ENCODE data around the gene BTBD18. TPM values are rescaled to one million over a fixed set of nuclear protein-coding genes. Genes with fewer than 3 reads are reported as not detected.

The BTBD18 gene
- total and polyA plus RNA-seq, 7 donors, result 0.03 TPM; not detected in 6

- no peak for TF ChIP-seq CTCF (IDR thresholded peaks at IDR 0.05)
- DNase-seq (peak; percentile 80 to 91), ATAC-seq (peak; percentile 99 to 100 (median 100))
- Histone ChIP-seq H3K4me3 (peak within 1 kb of the TSS; percentile 83), H3K4me1 (peaks cover 30% of the 10 kb centered on the region), H3K27ac (peak within 1 kb of the TSS; percentile 93), H3K36me3 (ENCODE audit: insufficient read depth in 1 of 2, low read depth in 1 of 2) (no peaks in the 10 kb centered on the region), H3K27me3 (ENCODE audit: insufficient read depth in 3 of 3, low read length in 2 of 3) (no peaks in the 10 kb centered on the region), H3K9me3 (no peaks in the 10 kb centered on the region)
- intact Hi-C loops (cut with DNase I), result loop anchor here (1.0 to 5.0 kb wide), 3 partner anchors 17 to 41 kb away; no protein-coding TSS in a partner anchor
- WGBS, 3 donors, result 3 to 9% (median 4%) methylated on average over 13 of the region's 13 CpGs
Measured at GRCh38 chr11:57761301-57762234, 9.9 kb upstream of the BTBD18 start, which contains the start of gene CTNND1. Gene CTNND1 (plus strand): TSS chr11:57761802. CDS start chr11:57791479, 29,677 bp downstream.

GRCh38 chr11:57758174-57758573 lies 6.6 kb upstream of the BTBD18 start:
- Histone ChIP-seq H3K27ac (no peak overlapping the region), H3K4me3 (no peak overlapping the region), H3K36me3 (ENCODE audit: insufficient read depth in 1 of 2, low read depth in 1 of 2) (no peaks in the 10 kb centered on the region), H3K27me3 (ENCODE audit: insufficient read depth in 3 of 3, low read length in 2 of 3) (no peaks in the 10 kb centered on the region), H3K9me3 (no peaks in the 10 kb centered on the region), H3K4me1 (peaks cover under 1% of the 10 kb centered on the region)
- intact Hi-C loops (cut with DNase I), result loop anchor here in 1 of 2 donors (2.0 kb wide), 1 partner anchor 15 kb away; no protein-coding TSS in a partner anchor
- DNase-seq, result no peak
- WGBS, 3 donors, result 88 to 96% (median 89%) methylated on average over 3 of the region's 3 CpGs
- ATAC-seq, result no peak
- no peak for TF ChIP-seq CTCF (IDR thresholded peaks at IDR 0.05)

GRCh38 chr11:57752954-57753353 lies 1.3 kb upstream of the BTBD18 start:
- no peak for TF ChIP-seq CTCF (IDR thresholded peaks at IDR 0.05)
- 95 to 96% (median 95%) methylated on average over 30 of the region's 30 CpGs for whole genome bisulfite sequencing, 3 donors
- peak in 2 of 4 donors; percentile 12 to 31 for ATAC-seq
- intact Hi-C loops (cut with DNase I), result no loop called here
- Histone ChIP-seq H3K27ac (no peak overlapping the region), H3K27me3 (ENCODE audit: insufficient read depth in 3 of 3, low read length in 2 of 3) (no peaks in the 10 kb centered on the region), H3K4me3 (no peak overlapping the region), H3K9me3 (no peaks in the 10 kb centered on the region), H3K36me3 (ENCODE audit: insufficient read depth in 1 of 2, low read depth in 1 of 2) (peaks cover 0 to 19% of the 10 kb centered on the region in 2 donors), H3K4me1 (no peaks in the 10 kb centered on the region)
- DNase-seq, result no peak

- DNase-seq (no peak), ATAC-seq (no peak)
- peaks cover 2 to 37% of the 10 kb centered on the region in 2 donors for H3K36me3 ChIP-seq (ENCODE audit: insufficient read depth in 1 of 2, low read depth in 1 of 2)
- H3K27me3 ChIP-seq (ENCODE audit: insufficient read depth in 3 of 3, low read length in 2 of 3), result no peaks in the 10 kb centered on the region
- no peak overlapping the region for H3K27ac ChIP-seq
- intact Hi-C loops (cut with DNase I), result loop anchor here in 1 of 2 donors (2.0 kb wide), 1 partner anchor 50 kb away; no protein-coding TSS in a partner anchor
- no peaks in the 10 kb centered on the region for H3K4me1 ChIP-seq
- TF ChIP-seq CTCF (IDR thresholded peaks at IDR 0.05), result no peak
- H3K4me3 ChIP-seq, result no peak overlapping the region
- no peaks in the 10 kb centered on the region for H3K9me3 ChIP-seq
Measured at GRCh38 chr11:57751176-57751575, 443 bp downstream of the BTBD18 start.
